Kidney (tissue), 14 donors: ENCODE data around the gene GOPC. TPM values are rescaled to one million over a fixed set of nuclear protein-coding genes. Genes with fewer than 3 reads are reported as not detected.

ENCODE experiments used
- DNase-seq, 5 donors: peaks; one replicate each; pipeline ENCODE4 v3.0.0-alpha.2; 2013 to 2020
- FAIRE-seq: peaks from 2 replicates; lab custom pipeline; 2012; peaks lifted over from hg19 to GRCh38; lab: Jason Lieb, UNC
- H3K27ac ChIP-seq, 2 donors: one replicate each; pipeline ENCODE4 v1.7.0; 2013; ENCODE audit warnings: low read depth in 2 of 2, low read length in 2 of 2, inconsistent platforms in 1 of 2
- H3K27me3 ChIP-seq: one replicate; pipeline ENCODE4 v1.7.1; 2013; ENCODE audit warnings: low read length, inconsistent platforms; ENCODE audit not compliant: control insufficient read depth, insufficient read depth
- H3K36me3 ChIP-seq, 3 donors: one replicate each; pipeline versions ENCODE4 v1.7.0 to v1.7.1; 2013; ENCODE audit warnings: low read length in 3 of 3, control low read depth in 1 of 3, inconsistent platforms in 1 of 3; ENCODE audit not compliant: insufficient read depth in 3 of 3, control insufficient read depth in 2 of 3
- H3K4me1 ChIP-seq, 3 donors: one replicate each; pipeline versions ENCODE4 v1.7.0 to v1.7.1; 2013; ENCODE audit warnings: low read length in 3 of 3, inconsistent platforms in 1 of 3, low read depth in 1 of 3; ENCODE audit not compliant: control insufficient read depth in 2 of 3, insufficient read depth in 2 of 3
- H3K4me3 ChIP-seq, 3 donors: one replicate each; pipeline versions ENCODE4 v1.7.0 to v1.8.1; 2013; ENCODE audit warnings: low read length in 3 of 3, control low read depth in 1 of 3, inconsistent platforms in 1 of 3
- H3K9ac ChIP-seq, 3 donors: one replicate each; pipeline versions ENCODE4 v1.7.0 to v1.7.1; 2013; ENCODE audit warnings: low read length in 3 of 3, control low read depth in 1 of 3, inconsistent platforms in 1 of 3
- H3K9me3 ChIP-seq, 3 donors: one replicate each; pipeline versions ENCODE4 v1.7.0 to v1.7.1; 2013; ENCODE audit warnings: low read length in 3 of 3, control low read depth in 1 of 3, inconsistent platforms in 1 of 3; ENCODE audit not compliant: control insufficient read depth in 2 of 3, insufficient read depth in 1 of 3
- intact Hi-C: fragments of 100-400 bp; cut with DNase I; formaldehyde crosslinking; loops from one replicate; pipeline ENCODE4 v1.11.1; 2022
- polyA plus RNA-seq: library from polyadenylated mRNA; stranded (reverse); fragments of 350-450 nt; fragmentation: Illumina TruSeq; extraction: RNeasy Lipid Tissue Mini Kit (QIAGEN cat#74804); gene quantifications from one replicate; pipeline ENCODE4 v1.2.3, GENCODE V29; 2014; ENCODE audit warnings: low read depth, low replicate concordance; ENCODE audit not compliant: insufficient read depth
- total RNA-seq: library from RNA; stranded (reverse); fragmentation: NEBNext Ultra II Directional; extraction: Animal tissue kit (Norgen Biotek cat#: 25700); gene quantifications from one replicate; pipeline ENCODE4 v1.2.1, GENCODE V29; 2021
- TF ChIP-seq, protein P1 (sequence below): IDR thresholded peaks from 3 replicates; pipeline ENCODE4 v1.5.1; 2012; ENCODE audit warnings: mild to moderate bottlenecking, moderate library complexity, borderline replicate concordance; ENCODE audit not compliant: insufficient read depth; ENCODE audit errors: extremely low read depth
- donor health status: control.
- donor health status: control.
- donor health status: control.
- donor health status: control.
- donor health status: control.
- donor health status: DM: yes; HTN: yes; CAD: no.
- donor health status: Normal renal cell carcinoma (clear cell type).

GOPC gene
- total and polyA plus RNA-seq, 2 donors from 2014 or later = 12.5 to 21.4 TPM

DNA sequence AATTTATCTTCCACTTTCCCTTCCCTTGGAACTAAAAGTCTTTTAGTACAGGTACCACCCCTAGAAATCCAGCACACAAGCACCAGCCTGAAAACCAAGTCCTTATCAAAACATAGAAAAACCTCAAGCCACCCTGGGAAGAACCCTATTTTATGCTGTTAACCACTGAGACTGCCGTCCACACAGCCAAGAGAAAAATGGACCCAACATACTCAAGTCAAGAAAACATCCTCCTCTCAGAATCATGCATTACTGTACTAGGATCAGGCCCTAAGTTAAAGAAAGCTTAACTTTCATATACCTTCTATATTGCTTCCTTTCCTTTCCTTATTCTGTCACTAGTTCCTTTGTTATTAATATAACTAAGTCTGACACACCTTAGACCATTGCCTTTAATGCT, 16.9 kb upstream of the GOPC start:
- TF ChIP-seq, protein P1, sequence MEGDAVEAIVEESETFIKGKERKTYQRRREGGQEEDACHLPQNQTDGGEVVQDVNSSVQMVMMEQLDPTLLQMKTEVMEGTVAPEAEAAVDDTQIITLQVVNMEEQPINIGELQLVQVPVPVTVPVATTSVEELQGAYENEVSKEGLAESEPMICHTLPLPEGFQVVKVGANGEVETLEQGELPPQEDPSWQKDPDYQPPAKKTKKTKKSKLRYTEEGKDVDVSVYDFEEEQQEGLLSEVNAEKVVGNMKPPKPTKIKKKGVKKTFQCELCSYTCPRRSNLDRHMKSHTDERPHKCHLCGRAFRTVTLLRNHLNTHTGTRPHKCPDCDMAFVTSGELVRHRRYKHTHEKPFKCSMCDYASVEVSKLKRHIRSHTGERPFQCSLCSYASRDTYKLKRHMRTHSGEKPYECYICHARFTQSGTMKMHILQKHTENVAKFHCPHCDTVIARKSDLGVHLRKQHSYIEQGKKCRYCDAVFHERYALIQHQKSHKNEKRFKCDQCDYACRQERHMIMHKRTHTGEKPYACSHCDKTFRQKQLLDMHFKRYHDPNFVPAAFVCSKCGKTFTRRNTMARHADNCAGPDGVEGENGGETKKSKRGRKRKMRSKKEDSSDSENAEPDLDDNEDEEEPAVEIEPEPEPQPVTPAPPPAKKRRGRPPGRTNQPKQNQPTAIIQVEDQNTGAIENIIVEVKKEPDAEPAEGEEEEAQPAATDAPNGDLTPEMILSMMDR = no peak
- intact Hi-C loops = no loop called here
- DNase-seq = no peak

DNA sequence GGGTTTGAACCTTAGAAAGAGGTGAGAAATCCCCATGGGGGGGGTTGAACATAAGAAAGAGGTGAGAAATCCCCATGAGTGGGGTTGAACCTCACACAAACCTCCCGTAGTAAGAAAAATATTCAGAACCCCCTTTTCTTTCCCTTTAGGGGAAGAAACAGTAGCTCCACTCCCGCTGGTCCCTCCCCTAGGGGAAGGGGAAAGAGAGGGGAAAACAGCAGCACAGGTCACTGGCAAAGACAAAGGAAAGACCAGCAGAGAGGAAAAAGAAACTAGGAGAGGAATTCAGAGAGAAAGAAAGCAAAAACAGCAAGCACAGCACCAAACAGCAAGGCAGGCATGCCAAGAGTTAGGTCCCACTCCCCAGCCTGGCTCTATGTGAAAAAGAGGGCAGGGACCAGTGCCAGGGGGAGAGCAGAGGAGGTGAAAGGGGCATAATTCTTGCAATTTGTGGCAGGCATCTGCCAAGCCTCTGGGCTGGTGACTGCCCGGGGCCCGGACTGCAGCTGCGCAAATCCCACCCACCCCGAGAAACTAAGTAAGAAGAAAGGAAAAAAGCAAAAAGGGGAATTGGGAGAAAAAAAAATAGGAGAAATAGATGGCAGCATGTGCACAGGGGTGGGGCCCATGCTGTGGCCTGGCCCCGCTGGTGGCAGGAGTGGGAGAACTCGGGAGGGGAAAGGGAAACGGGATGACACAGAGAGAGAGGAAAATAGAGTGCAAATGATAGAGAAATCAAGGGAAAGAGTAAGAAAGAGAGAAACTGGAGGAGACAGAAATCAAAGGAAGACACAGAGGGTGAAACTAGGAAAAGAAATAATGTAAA, 15.1 kb upstream of the GOPC start:
- no peaks in the 10 kb centered on the region for H3K36me3 ChIP-seq
- intact Hi-C loops = no loop called here
- DNase-seq = no peak
- H3K4me1 ChIP-seq = no peaks in the 10 kb centered on the region
- no peak for FAIRE-seq
- H3K27ac ChIP-seq = no peak overlapping the region
- H3K27me3 ChIP-seq = no peaks in the 10 kb centered on the region
- no peak overlapping the region for H3K9ac ChIP-seq
- H3K4me3 ChIP-seq = no peak overlapping the region
- TF ChIP-seq, protein P1 = no peak
- no peaks in the 10 kb centered on the region for H3K9me3 ChIP-seq

More for the DNA sequence above, 16.9 kb upstream of the GOPC start:
- no peak for FAIRE-seq
- H3K4me3 ChIP-seq = no peak overlapping the region
- no peaks in the 10 kb centered on the region for H3K4me1 ChIP-seq
- no peaks in the 10 kb centered on the region for H3K27me3 ChIP-seq
- H3K9ac ChIP-seq = no peak overlapping the region
- no peaks in the 10 kb centered on the region for H3K36me3 ChIP-seq
- H3K27ac ChIP-seq = no peak overlapping the region
- H3K9me3 ChIP-seq = no peaks in the 10 kb centered on the region

DNA sequence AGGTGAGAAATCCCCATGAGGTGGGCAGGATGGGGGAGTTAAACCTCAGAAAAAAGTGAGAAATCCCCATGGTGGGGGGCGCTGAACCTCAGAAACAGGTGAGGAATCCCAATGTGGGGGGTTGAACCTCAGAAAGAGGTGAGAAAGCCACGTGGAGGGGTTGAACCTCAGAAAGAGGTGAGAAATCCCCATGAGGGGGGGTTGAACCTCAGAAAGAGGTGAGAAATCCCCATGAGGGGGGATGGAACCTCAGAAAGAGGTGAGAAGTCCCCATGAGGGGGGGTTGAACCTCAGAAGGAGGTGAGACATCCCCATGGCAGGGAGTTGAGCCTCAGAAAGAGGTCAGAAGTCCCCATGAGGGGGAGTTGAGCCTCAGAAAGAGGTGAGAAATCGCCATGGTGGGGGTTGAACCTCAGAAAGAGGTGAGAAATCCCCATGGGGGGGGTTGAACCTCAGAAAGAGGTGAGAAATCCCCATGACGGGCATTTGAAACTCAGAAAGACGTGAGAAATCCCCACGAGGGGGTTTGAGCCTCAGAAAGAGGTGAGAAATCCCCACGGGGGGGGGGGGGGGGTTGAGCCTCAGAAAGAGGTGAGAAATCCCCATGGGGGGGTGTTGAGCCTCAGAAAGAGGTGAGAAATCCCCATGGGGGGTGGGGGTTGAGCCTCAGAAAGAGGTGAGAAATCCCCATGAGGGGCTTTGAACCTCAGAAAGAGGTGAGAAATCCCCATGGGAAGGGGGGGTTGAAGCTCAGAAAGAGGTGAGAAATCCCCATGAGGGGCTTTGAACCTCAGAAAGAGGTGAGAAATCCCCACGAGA, 14.3 kb upstream of the GOPC start:
- no peak overlapping the region for H3K4me3 ChIP-seq
- H3K36me3 ChIP-seq = no peaks in the 10 kb centered on the region
- no peak for FAIRE-seq
- intact Hi-C loops = no loop called here
- no peak for DNase-seq
- TF ChIP-seq, protein P1 = no peak
- H3K9me3 ChIP-seq = no peaks in the 10 kb centered on the region
- H3K27ac ChIP-seq = no peak overlapping the region
- H3K9ac ChIP-seq = no peak overlapping the region
- H3K27me3 ChIP-seq = no peaks in the 10 kb centered on the region
- no peaks in the 10 kb centered on the region for H3K4me1 ChIP-seq
